Gastroesophageal sphincter (tissue), 4 donors: ENCODE results near the gene IL1F10. TPM values are rescaled to one million over a fixed set of nuclear protein-coding genes. Genes with fewer than 3 reads are reported as not detected.

ENCODE experiments used
- ATAC-seq: fragments of 150-250 bp; one replicate; pipeline ENCODE4 v1.9.1; 2016; ENCODE audit warnings: mild to moderate bottlenecking, moderate library complexity
- H3K27ac ChIP-seq, 4 donors: fragments of 200-600 bp; sonication (generic) in 3 of 4; 1 replicate in 3 of 4; 2 replicates in 1 of 4; pipeline ENCODE4 v1.5.1; 2016 to 2019
- H3K27me3 ChIP-seq: fragments of 200-600 bp; sonication (generic); one replicate; pipeline ENCODE4 v1.5.1; 2019
- H3K36me3 ChIP-seq, 2 donors: fragments of 200-600 bp; sonication (generic); one replicate each; pipeline ENCODE4 v1.5.1; 2019; ENCODE audit warnings: control low read depth in 1 of 2
- H3K4me1 ChIP-seq, 3 donors: fragments of 200-600 bp; sonication (generic); 1 replicate in 2 of 3; 2 replicates in 1 of 3; pipeline ENCODE4 v1.5.1; 2016 to 2019; ENCODE audit warnings: control low read depth in 2 of 3
- H3K4me3 ChIP-seq, 2 donors: fragments of 200-600 bp; sonication (generic); one replicate each; pipeline ENCODE4 v1.5.1; 2019; ENCODE audit warnings: mild to moderate bottlenecking in 1 of 2, moderate library complexity in 1 of 2
- H3K9me3 ChIP-seq, 3 donors: fragments of 200-600 bp; sonication (generic); one replicate each; pipeline ENCODE4 v1.5.1; 2017 to 2019; ENCODE audit warnings: control low read depth in 2 of 3
- CTCF ChIP-seq, 4 experiments: fragments of 200-600 bp in 2 of 4; fragments of 450-650 bp in 2 of 4; sonication (generic) in 1 of 4; IDR thresholded peaks; one replicate each; pipeline ENCODE4 v1.5.1; 2017 to 2019; ENCODE audit warnings: antibody characterized with exemption in 4 of 4, mild to moderate bottlenecking in 2 of 4, moderate library complexity in 2 of 4
- EP300 ChIP-seq: sonication (generic); formaldehyde crosslinking; IDR thresholded peaks from one replicate; pipeline ENCODE4 v1.6.1; 2017; ENCODE audit warnings: antibody characterized with exemption, mild to moderate bottlenecking
- POLR2A ChIP-seq, 2 donors: fragments of 450-650 bp; IDR thresholded peaks; one replicate each; pipeline ENCODE4 v1.6.1; 2017; ENCODE audit warnings: antibody characterized with exemption in 2 of 2, mild to moderate bottlenecking in 2 of 2, moderate library complexity in 1 of 2
- POLR2AphosphoS5 ChIP-seq: sonication (generic); formaldehyde crosslinking; IDR thresholded peaks from one replicate; pipeline ENCODE4 v1.6.1; 2017; ENCODE audit warnings: antibody characterized with exemption
- WGBS, 2 donors: methylation state at CpG; one replicate each; pipeline ENCODE4 v1.1.5; 2018; ENCODE audit warnings: low coverage in 1 of 2; 5-methylcytosine and 5-hydroxymethylcytosine counted together
- total RNA-seq, 4 donors: library from RNA; depleted of rRNA; stranded (reverse); fragments of >200 nt; gene quantifications; one replicate each; pipeline ENCODE4 v1.1.0, GENCODE V29; 2016

IL1F10 gene
- total RNA-seq, 4 donors from 2014 or later: not detected

- peaks cover 17% of the 10 kb centered on the region for H3K27me3 ChIP-seq
- H3K4me1 ChIP-seq: no peaks in the 10 kb centered on the region
- no peak overlapping the region for H3K27ac ChIP-seq
- no peaks in the 10 kb centered on the region for H3K36me3 ChIP-seq
- 38% methylated on average over 1 of the region's 1 CpG; no CpG with 5 or more reads in 1 of the 2 donors for WGBS, 2 donors
- TF ChIP-seq EP300 (no peak), POLR2A (IDR thresholded peaks at IDR 0.05) (no peak), POLR2AphosphoS5 (no peak), CTCF (IDR thresholded peaks at IDR 0.05) (no peak)
- H3K9me3 ChIP-seq: peaks cover 0 to 6% (median 0%) of the 10 kb centered on the region in 3 donors
- H3K4me3 ChIP-seq: no peak overlapping the region
- no peak for ATAC-seq
These were observed 7.0 kb upstream of the IL1F10 start for GRCh38 chr2:113060796-113061195.

- no peak for TF ChIP-seq EP300
- no peak for TF ChIP-seq POLR2A (IDR thresholded peaks at IDR 0.05)
- Histone ChIP-seq H3K27me3 (peaks cover 17% of the 10 kb centered on the region), H3K36me3 (no peaks in the 10 kb centered on the region), H3K4me3 (no peak overlapping the region), H3K9me3 (peaks cover 0 to 2% (median 0%) of the 10 kb centered on the region in 3 donors), H3K27ac (no peak overlapping the region), H3K4me1 (no peaks in the 10 kb centered on the region)
- ATAC-seq: no peak
- 57 to 80% methylated on average over 1 of the region's 2 CpGs for WGBS, 2 donors
These were observed 6.5 kb upstream of the IL1F10 start for GRCh38 chr2:113061241-113061640.

GRCh38 chr2:113061896-113062770, 5.6 kb upstream of the IL1F10 start:
- Histone ChIP-seq H3K4me3 (no peak overlapping the region), H3K27me3 (peaks cover 17% of the 10 kb centered on the region), H3K36me3 (no peaks in the 10 kb centered on the region), H3K4me1 (no peaks in the 10 kb centered on the region), H3K9me3 (no peaks in the 10 kb centered on the region), H3K27ac (no peak overlapping the region)
- no peak for ATAC-seq
- WGBS, 2 donors: 93 to 94% methylated on average over 2 to 6 of the region's 18 CpGs
- no peak for TF ChIP-seq POLR2A (IDR thresholded peaks at IDR 0.05)
- no peak for TF ChIP-seq POLR2AphosphoS5

GRCh38 chr2:113064281-113064680, 3.5 kb upstream of the IL1F10 start:
- Histone ChIP-seq H3K4me1 (no peaks in the 10 kb centered on the region), H3K4me3 (no peak overlapping the region), H3K36me3 (no peaks in the 10 kb centered on the region), H3K27me3 (peaks cover 17% of the 10 kb centered on the region), H3K27ac (no peak overlapping the region), H3K9me3 (no peaks in the 10 kb centered on the region)
- WGBS, 2 donors: 58 to 76% methylated on average over 4 to 5 of the region's 5 CpGs
- ATAC-seq: no peak
- TF ChIP-seq EP300 (no peak), POLR2AphosphoS5 (no peak), POLR2A (IDR thresholded peaks at IDR 0.05) (no peak), CTCF (IDR thresholded peaks at IDR 0.05) (no peak)

GRCh38 chr2:113064898-113065297, 2.9 kb upstream of the IL1F10 start:
- Histone ChIP-seq H3K36me3 (no peaks in the 10 kb centered on the region), H3K4me1 (no peaks in the 10 kb centered on the region), H3K9me3 (no peaks in the 10 kb centered on the region), H3K27me3 (peaks cover 17% of the 10 kb centered on the region), H3K4me3 (no peak overlapping the region), H3K27ac (no peak overlapping the region)
- no peak for ATAC-seq
- 75% methylated on average over 1 of the region's 1 CpG; no CpG with 5 or more reads in 1 of the 2 donors for WGBS, 2 donors
- no peak for TF ChIP-seq CTCF (IDR thresholded peaks at IDR 0.05)
- TF ChIP-seq POLR2A (IDR thresholded peaks at IDR 0.05): no peak

- Histone ChIP-seq H3K9me3 (no peaks in the 10 kb centered on the region), H3K27me3 (no peaks in the 10 kb centered on the region), H3K36me3 (no peaks in the 10 kb centered on the region), H3K27ac (no peak overlapping the region), H3K4me1 (no peaks in the 10 kb centered on the region), H3K4me3 (no peak overlapping the region)
- 55 to 89% methylated on average over 2 of the region's 2 CpGs for WGBS, 2 donors
- ATAC-seq: no peak
- TF ChIP-seq CTCF (IDR thresholded peaks at IDR 0.05) (no peak), EP300 (no peak), POLR2A (IDR thresholded peaks at IDR 0.05) (no peak)
These were observed 479 bp downstream of the IL1F10 start for GRCh38 chr2:113068249-113068648.
